Measurements from ENCODE around the gene FOXP1.

The FOXP1 gene

DNA sequence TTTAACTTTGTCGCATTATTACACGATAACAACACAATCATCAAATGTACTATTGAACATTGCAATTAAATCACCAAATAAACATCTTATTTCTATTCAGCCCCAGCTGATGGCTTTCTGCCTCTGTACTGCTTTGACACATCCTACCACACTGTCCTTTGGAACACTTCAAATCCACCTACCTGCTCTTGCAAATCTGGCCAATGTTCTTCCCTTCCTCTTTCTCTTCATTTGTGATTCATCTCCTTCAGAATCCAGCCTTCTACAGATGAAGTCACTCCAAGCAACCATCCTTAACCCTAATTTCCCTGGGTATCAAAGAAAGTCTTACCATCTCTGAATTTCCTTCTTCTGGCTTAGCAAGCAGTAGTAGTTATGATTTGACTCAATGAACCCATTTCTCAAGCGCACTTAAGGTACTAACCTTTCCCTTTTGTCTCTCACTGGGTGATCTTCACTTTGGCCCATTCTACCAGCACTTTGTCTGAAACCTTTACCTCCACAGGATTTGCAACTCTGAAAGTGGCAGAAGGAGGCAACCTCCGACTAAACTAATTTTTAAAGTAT, 502.9 kb downstream of the FOXP1 start:
- TF ChIP-seq, protein P1, sequence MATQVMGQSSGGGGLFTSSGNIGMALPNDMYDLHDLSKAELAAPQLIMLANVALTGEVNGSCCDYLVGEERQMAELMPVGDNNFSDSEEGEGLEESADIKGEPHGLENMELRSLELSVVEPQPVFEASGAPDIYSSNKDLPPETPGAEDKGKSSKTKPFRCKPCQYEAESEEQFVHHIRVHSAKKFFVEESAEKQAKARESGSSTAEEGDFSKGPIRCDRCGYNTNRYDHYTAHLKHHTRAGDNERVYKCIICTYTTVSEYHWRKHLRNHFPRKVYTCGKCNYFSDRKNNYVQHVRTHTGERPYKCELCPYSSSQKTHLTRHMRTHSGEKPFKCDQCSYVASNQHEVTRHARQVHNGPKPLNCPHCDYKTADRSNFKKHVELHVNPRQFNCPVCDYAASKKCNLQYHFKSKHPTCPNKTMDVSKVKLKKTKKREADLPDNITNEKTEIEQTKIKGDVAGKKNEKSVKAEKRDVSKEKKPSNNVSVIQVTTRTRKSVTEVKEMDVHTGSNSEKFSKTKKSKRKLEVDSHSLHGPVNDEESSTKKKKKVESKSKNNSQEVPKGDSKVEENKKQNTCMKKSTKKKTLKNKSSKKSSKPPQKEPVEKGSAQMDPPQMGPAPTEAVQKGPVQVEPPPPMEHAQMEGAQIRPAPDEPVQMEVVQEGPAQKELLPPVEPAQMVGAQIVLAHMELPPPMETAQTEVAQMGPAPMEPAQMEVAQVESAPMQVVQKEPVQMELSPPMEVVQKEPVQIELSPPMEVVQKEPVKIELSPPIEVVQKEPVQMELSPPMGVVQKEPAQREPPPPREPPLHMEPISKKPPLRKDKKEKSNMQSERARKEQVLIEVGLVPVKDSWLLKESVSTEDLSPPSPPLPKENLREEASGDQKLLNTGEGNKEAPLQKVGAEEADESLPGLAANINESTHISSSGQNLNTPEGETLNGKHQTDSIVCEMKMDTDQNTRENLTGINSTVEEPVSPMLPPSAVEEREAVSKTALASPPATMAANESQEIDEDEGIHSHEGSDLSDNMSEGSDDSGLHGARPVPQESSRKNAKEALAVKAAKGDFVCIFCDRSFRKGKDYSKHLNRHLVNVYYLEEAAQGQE (IDR thresholded peaks at IDR 0.05; ENCODE audit: insufficient read depth in 1 of 2, low read depth in 2 of 2, low read length in 2 of 2): no peak
- TF ChIP-seq SIN3A (IDR thresholded peaks at IDR 0.05; ENCODE audit: borderline replicate concordance, insufficient read depth, low read length): no peak
- no peak for TF ChIP-seq POLR2AphosphoS5 (IDR thresholded peaks at IDR 0.05; ENCODE audit: low read depth, low read length)
- TF ChIP-seq FOXP2 (optimal IDR thresholded peaks at IDR 0.05; ENCODE audit: borderline replicate concordance, extremely low read depth, extremely low read length, insufficient read depth): no peak
- no peak for TF ChIP-seq TAF1 (IDR thresholded peaks at IDR 0.05; ENCODE audit: borderline replicate concordance, insufficient read depth, low read length)

DNA sequence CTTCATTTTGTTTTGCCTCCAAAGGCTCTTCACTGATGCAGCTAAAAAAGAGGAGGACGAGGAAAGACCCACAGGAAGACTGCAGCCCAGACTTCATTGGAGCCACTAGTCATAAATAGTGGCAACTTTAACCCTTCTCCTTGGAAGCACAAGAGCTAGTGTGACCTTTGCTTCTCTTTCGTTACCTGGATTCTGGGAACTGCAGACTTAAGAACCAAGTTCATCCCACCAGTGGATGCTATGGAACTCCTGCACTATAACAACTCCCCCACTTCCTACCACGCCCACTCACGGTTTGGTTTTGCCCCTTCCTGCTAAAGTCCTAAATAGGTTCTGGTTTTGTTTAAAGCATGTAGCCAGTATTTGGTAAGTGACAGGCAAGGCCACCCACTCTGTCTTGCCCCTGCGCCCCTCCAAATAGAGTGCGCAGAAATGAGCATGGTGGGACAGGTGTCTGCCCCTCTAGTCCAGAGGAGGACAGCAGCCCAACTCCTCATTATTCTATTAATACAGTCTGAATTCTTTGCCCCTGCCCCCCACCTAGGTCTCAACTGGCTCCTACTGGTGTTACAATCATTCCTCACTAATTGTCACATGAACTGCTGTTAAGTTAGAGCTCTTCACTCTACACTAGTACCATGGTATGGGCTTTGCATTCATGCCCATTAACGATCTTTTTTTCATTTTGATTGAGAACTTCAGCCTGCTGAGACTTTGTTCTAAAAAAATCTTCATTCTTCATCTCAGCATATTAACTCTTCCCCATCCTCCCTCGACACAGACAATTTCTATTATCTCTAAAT, 504.6 kb downstream of the FOXP1 start:
- TF ChIP-seq FOXP2 (optimal IDR thresholded peaks at IDR 0.05; ENCODE audit: borderline replicate concordance, extremely low read depth, extremely low read length, insufficient read depth) (no peak), TAF1 (IDR thresholded peaks at IDR 0.05; ENCODE audit: borderline replicate concordance, insufficient read depth, low read length) (no peak), SIN3A (IDR thresholded peaks at IDR 0.05; ENCODE audit: borderline replicate concordance, insufficient read depth, low read length) (no peak), POLR2AphosphoS5 (IDR thresholded peaks at IDR 0.05; ENCODE audit: low read depth, low read length) (no peak)
- TF ChIP-seq, protein P1 (IDR thresholded peaks at IDR 0.05; ENCODE audit: insufficient read depth in 1 of 2, low read depth in 2 of 2, low read length in 2 of 2): no peak

DNA sequence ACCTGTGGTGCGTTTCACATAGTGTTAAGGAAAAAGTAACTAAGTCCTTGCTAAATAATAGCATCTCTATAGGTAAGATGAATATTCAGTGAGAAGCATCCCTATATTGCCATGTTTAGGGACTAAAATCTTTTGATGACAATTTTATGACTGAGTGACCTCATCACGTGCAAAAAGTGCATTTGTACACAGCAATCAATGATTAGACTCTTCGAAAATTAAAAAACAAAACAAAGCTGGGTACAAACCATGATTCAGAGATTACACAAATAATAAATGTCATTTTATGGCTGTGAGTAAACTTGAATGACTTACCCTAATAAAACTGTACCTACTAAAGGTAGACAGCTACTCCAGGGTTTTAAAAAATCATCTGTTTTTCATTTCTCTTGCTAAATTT, 505.3 kb downstream of the FOXP1 start:
- no peak for TF ChIP-seq SIN3A (IDR thresholded peaks at IDR 0.05; ENCODE audit: borderline replicate concordance, insufficient read depth, low read length)
- TF ChIP-seq TAF1 (IDR thresholded peaks at IDR 0.05; ENCODE audit: borderline replicate concordance, insufficient read depth, low read length): no peak
- TF ChIP-seq, protein P1 (IDR thresholded peaks at IDR 0.05; ENCODE audit: insufficient read depth in 1 of 2, low read depth in 2 of 2, low read length in 2 of 2): no peak
- TF ChIP-seq FOXP2 (optimal IDR thresholded peaks at IDR 0.05; ENCODE audit: borderline replicate concordance, extremely low read depth, extremely low read length, insufficient read depth): no peak
- TF ChIP-seq POLR2AphosphoS5 (IDR thresholded peaks at IDR 0.05; ENCODE audit: low read depth, low read length): no peak

DNA sequence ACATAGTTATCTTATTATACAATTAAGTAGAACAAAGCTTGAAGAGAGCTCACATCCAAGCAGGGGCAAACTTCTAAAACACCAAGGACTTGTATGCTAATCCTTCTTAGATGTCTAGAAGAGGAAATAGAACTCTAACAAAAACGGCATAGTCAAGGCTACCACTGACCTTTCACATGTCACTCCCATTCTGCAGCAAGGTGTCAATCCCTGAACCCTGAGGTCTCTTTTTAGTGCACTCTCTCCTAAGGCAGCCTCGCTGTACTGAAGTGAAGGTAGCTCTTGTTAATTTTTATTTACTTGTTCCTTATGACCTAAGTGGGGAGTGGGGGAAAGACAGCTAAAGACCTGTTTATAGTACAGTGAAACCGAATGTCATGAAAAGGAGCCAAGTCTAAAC, 506.5 kb downstream of the FOXP1 start:
- TF ChIP-seq, protein P1 (IDR thresholded peaks at IDR 0.05; ENCODE audit: insufficient read depth in 1 of 2, low read depth in 2 of 2, low read length in 2 of 2): no peak
- TF ChIP-seq FOXP2 (optimal IDR thresholded peaks at IDR 0.05; ENCODE audit: borderline replicate concordance, extremely low read depth, extremely low read length, insufficient read depth) (no peak), SIN3A (IDR thresholded peaks at IDR 0.05; ENCODE audit: borderline replicate concordance, insufficient read depth, low read length) (no peak), POLR2AphosphoS5 (IDR thresholded peaks at IDR 0.05; ENCODE audit: low read depth, low read length) (no peak), TAF1 (IDR thresholded peaks at IDR 0.05; ENCODE audit: borderline replicate concordance, insufficient read depth, low read length) (no peak)
